NCI-H446 (cell line): ENCODE results near the gene GRM1.

Experiments used
- DNase-seq, 2 experiments: peaks; one replicate each; lab custom pipeline; 2025; lab: John Stamatoyannopoulos, UW

Gene GRM1

GRCh38 chr6:146381486-146381885, 352.6 kb downstream of the GRM1 start:
- no peak for DNase-seq

GRCh38 chr6:146388736-146389364, 360.0 kb downstream of the GRM1 start:
- DNase-seq, result no peak

GRCh38 chr6:146389740-146390139, 360.9 kb downstream of the GRM1 start:
- DNase-seq, result no peak

GRCh38 chr6:146397638-146398037, 368.8 kb downstream of the GRM1 start:
- DNase-seq, result no peak

GRCh38 chr6:146402476-146402875, 373.6 kb downstream of the GRM1 start:
- no peak for DNase-seq

GRCh38 chr6:146408583-146408982, 379.7 kb downstream of the GRM1 start:
- DNase-seq, result no peak

GRCh38 chr6:146410851-146411595, 382.2 kb downstream of the GRM1 start:
- no peak for DNase-seq

GRCh38 chr6:146419576-146419975, 390.7 kb downstream of the GRM1 start:
- DNase-seq, result no peak

GRCh38 chr6:146420255-146420654, 391.4 kb downstream of the GRM1 start:
- DNase-seq, result no peak

GRCh38 chr6:146422789-146423375, 394.0 kb downstream of the GRM1 start:
- DNase-seq, result no peak

- DNase-seq, result no peak
These were observed 394.6 kb downstream of the GRM1 start for GRCh38 chr6:146423452-146423851.

- DNase-seq, result no peak
These were observed 397.7 kb downstream of the GRM1 start for GRCh38 chr6:146426516-146426915.

- no peak for DNase-seq
These were observed 401.0 kb downstream of the GRM1 start for GRCh38 chr6:146429831-146430230.

GRCh38 chr6:146433881-146434731, 405.2 kb downstream of the GRM1 start:
- no peak for DNase-seq

GRCh38 chr6:146434732-146435390, 406.0 kb downstream of the GRM1 start:
- no peak for DNase-seq

GRCh38 chr6:146441907-146442306, 413.0 kb downstream of the GRM1 start:
- no peak for DNase-seq

GRCh38 chr6:146444189-146444588, 415.3 kb downstream of the GRM1 start:
- no peak for DNase-seq

GRCh38 chr6:146445233-146445632, 416.4 kb downstream of the GRM1 start:
- no peak for DNase-seq

- no peak for DNase-seq
These were observed 428.0 kb downstream of the GRM1 start for GRCh38 chr6:146456886-146457285.

- no peak for DNase-seq
These were observed 432.1 kb downstream of the GRM1 start for GRCh38 chr6:146460941-146461340.

GRCh38 chr6:146470091-146470770, 441.4 kb downstream of the GRM1 start:
- no peak for DNase-seq
